Activated CD4-positive, alpha-beta T cell treated with anti-CD3 and anti-CD28 coated beads, Interleukin-10, Interleukin-2, amounts not matched to agents 100 ng/mL and 50 ng/mL, durations not matched to agents 16 hours and 8 hours (primary cell): ENCODE measurements around the gene DDX20.

Source experiments
- DNase-seq: peaks from one replicate; pipeline ENCODE4 v3.0.0-alpha.2; 2020

DDX20 gene

GRCh38 chr1:111749628-111750027 is 6.1 kb upstream of the DDX20 start:
- DNase-seq, result no peak

- DNase-seq, result no peak
Measured at GRCh38 chr1:111750856-111751255, 4.8 kb upstream of the DDX20 start.

GRCh38 chr1:111751906-111752575 is 3.7 kb upstream of the DDX20 start:
- DNase-seq, result no peak

- DNase-seq, result peak; percentile 38
Measured at GRCh38 chr1:111754984-111755330, 744 bp upstream of the DDX20 start.

GRCh38 chr1:111756124-111756513 is 418 bp downstream of the DDX20 start:
- DNase-seq, result no peak

- DNase-seq, result no peak
Measured at GRCh38 chr1:111758373-111758772, 2.7 kb downstream of the DDX20 start.

GRCh38 chr1:111761717-111762116 is 6.0 kb downstream of the DDX20 start:
- no peak for DNase-seq

GRCh38 chr1:111762332-111762731 is 6.6 kb downstream of the DDX20 start:
- no peak for DNase-seq

GRCh38 chr1:111768023-111768422 is 12.3 kb downstream of the DDX20 start:
- no peak for DNase-seq

GRCh38 chr1:111768625-111769024 is 12.9 kb downstream of the DDX20 start:
- DNase-seq, result no peak

GRCh38 chr1:111769517-111770146 is 13.9 kb downstream of the DDX20 start:
- DNase-seq, result peak; percentile 61

GRCh38 chr1:111770916-111771315 is 15.2 kb downstream of the DDX20 start:
- no peak for DNase-seq

- DNase-seq, result no peak
Measured at GRCh38 chr1:111775966-111776365, 20.3 kb downstream of the DDX20 start.

- DNase-seq, result no peak
Measured at GRCh38 chr1:111776391-111776790, 20.7 kb downstream of the DDX20 start.

GRCh38 chr1:111776861-111777260 is 21.2 kb downstream of the DDX20 start:
- no peak for DNase-seq

- no peak for DNase-seq
Measured at GRCh38 chr1:111777301-111777700, 21.6 kb downstream of the DDX20 start.

- no peak for DNase-seq
Measured at GRCh38 chr1:111778066-111778465, 22.4 kb downstream of the DDX20 start.

GRCh38 chr1:111778541-111779051 is 22.9 kb downstream of the DDX20 start:
- DNase-seq, result no peak

GRCh38 chr1:111779546-111779945 is 23.8 kb downstream of the DDX20 start:
- DNase-seq, result no peak

- DNase-seq, result no peak
Measured at GRCh38 chr1:111784273-111784901, 28.7 kb downstream of the DDX20 start.

- no peak for DNase-seq
Measured at GRCh38 chr1:111786669-111787207, 31.0 kb downstream of the DDX20 start.

GRCh38 chr1:111789142-111789541 is 33.4 kb downstream of the DDX20 start:
- DNase-seq, result no peak

GRCh38 chr1:111789666-111790316 is 34.1 kb downstream of the DDX20 start:
- no peak for DNase-seq
